ENCODE data around the gene RPS16. TPM values are rescaled to one million over a fixed set of nuclear protein-coding genes. Genes with fewer than 3 reads are reported as not detected.

Gene RPS16
- total and polyA plus RNA-seq, 7 experiments from 2014 or later = 2,281 to 4,335 (median 3,122) TPM

DNA sequence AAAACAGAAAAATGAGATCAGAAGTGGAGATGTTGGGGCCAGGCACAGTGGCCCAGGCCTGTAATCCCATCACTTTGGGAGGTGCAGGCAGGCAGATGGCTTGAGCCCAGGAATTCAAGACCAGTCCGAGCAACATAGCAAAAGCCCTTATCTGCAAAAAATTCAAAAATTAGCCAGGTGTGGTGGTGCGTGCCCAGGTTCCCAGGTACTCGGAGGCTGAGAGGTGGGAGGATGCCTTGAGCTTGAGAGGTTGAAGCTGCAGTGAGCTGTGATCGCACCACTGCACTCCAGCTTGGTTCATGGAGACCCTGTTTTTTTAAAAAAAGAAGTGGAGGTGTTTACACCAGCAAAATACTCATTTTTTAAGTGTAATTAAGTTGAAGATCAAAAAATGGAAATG is 35.7 kb downstream of the RPS16 start:
- no peak overlapping the region for H3K4me3 ChIP-seq (ENCODE audit: low read length)
- H3K4me3 Mint-ChIP-seq = peak overlapping the region in 7 of 10 donors; percentile 2 to 65 (median 26)
- CTCF ChIA-PET = interaction anchor here (0.6 to 7.4 kb wide), 4 partner anchors 9 to 329 kb away, joined by 3 to 121 read pairs (median 6); partner anchors contain the start of genes MED29, PAF1 and PLEKHG2
- H3K9me3 Mint-ChIP-seq = no peaks in the 10 kb centered on the region
- peak overlapping the region; percentile 100 for H3K27ac ChIP-seq (ENCODE audit: low read depth, low read length)
- H3K4me1 ChIP-seq (ENCODE audit: control insufficient read depth in 2 of 2, insufficient read depth in 2 of 2, low read length in 2 of 2) = peaks cover 45 to 56% of the 10 kb centered on the region in 2 donors
- H3K36me3 Mint-ChIP-seq = peaks cover 0 to 15% (median 7%) of the 10 kb centered on the region in 5 donors
- peak overlapping the region; percentile 39 to 99 (median 95) for H3K27ac Mint-ChIP-seq
- DNase-seq (no peak), ATAC-seq (no peak)
- no peaks in the 10 kb centered on the region for H3K27me3 ChIP-seq (ENCODE audit: control insufficient read depth in 2 of 2, insufficient read depth in 2 of 2, low read length in 2 of 2)
- intact Hi-C loops (cut with micrococcal nuclease) = no loop called here
- no peaks in the 10 kb centered on the region for H3K9me3 ChIP-seq (ENCODE audit: control insufficient read depth in 2 of 3, low read length in 3 of 3)
- H3K36me3 ChIP-seq (ENCODE audit: control insufficient read depth in 2 of 3, insufficient read depth in 3 of 3, low read length in 3 of 3) = peaks cover 2 to 16% (median 11%) of the 10 kb centered on the region in 3 experiments
- peaks cover 28 to 73% (median 57%) of the 10 kb centered on the region in 7 donors for H3K4me1 Mint-ChIP-seq
- POLR2A ChIA-PET = interaction anchor here (0.6 to 10.1 kb wide), 6 partner anchors 8 to 151 kb away, joined by 3 to 250 read pairs (median 71); partner anchors contain the start of genes MED29, PAF1, PLEKHG2 and RPS16
- peaks cover 0 to 3% (median 0%) of the 10 kb centered on the region in 5 donors for H3K27me3 Mint-ChIP-seq

DNA sequence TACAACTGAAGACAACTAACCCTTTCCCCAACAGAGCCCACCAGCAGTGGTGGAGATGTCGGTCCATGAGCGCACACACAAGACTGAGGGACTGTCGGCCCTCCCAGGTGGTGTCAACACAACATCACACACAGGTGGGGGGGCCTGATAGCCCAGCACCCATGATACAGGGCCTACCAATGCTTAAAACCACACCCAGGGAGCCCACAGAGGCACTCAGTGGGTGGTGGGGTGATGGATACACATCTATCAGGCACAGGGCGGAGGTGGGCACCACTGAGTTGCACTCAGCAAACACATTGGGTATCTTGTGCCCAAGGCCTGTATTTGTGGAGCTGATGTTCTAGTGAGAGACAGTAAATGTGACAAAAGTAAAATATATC is 36.1 kb downstream of the RPS16 start:
- DNase-seq (no peak), ATAC-seq (no peak)
- ChIA-PET CTCF (interaction anchor here (0.6 to 7.4 kb wide), 4 partner anchors 8 to 329 kb away, joined by 3 to 121 read pairs (median 28); partner anchors contain the start of genes PLEKHG2 and ZFP36), POLR2A (interaction anchor here (4.8 to 10.1 kb wide), 5 partner anchors 8 to 35 kb away, joined by 20 to 250 read pairs (median 92); partner anchors contain the start of genes MED29, PAF1, PLEKHG2 and RPS16)
- peaks cover 0 to 3% (median 0%) of the 10 kb centered on the region in 5 donors for H3K27me3 Mint-ChIP-seq
- H3K36me3 ChIP-seq (ENCODE audit: control insufficient read depth in 2 of 3, insufficient read depth in 3 of 3, low read length in 3 of 3) = peaks cover 5 to 20% (median 13%) of the 10 kb centered on the region in 3 experiments
- peak overlapping the region; percentile 39 to 99 (median 95) for H3K27ac Mint-ChIP-seq
- H3K4me1 ChIP-seq (ENCODE audit: control insufficient read depth in 2 of 2, insufficient read depth in 2 of 2, low read length in 2 of 2) = peaks cover 44 to 52% of the 10 kb centered on the region in 2 donors
- peak overlapping the region; percentile 6 to 65 (median 32) for H3K4me3 Mint-ChIP-seq
- H3K36me3 Mint-ChIP-seq = peaks cover 0 to 15% (median 8%) of the 10 kb centered on the region in 5 donors
- peaks cover 27 to 70% (median 55%) of the 10 kb centered on the region in 7 donors for H3K4me1 Mint-ChIP-seq
- H3K9me3 ChIP-seq (ENCODE audit: control insufficient read depth in 2 of 3, low read length in 3 of 3) = no peaks in the 10 kb centered on the region
- no peaks in the 10 kb centered on the region for H3K27me3 ChIP-seq (ENCODE audit: control insufficient read depth in 2 of 2, insufficient read depth in 2 of 2, low read length in 2 of 2)
- H3K9me3 Mint-ChIP-seq = no peaks in the 10 kb centered on the region
- H3K4me3 ChIP-seq (ENCODE audit: low read length) = no peak overlapping the region
- intact Hi-C loops (cut with micrococcal nuclease) = no loop called here
- peak overlapping the region; percentile 100 for H3K27ac ChIP-seq (ENCODE audit: low read depth, low read length)

DNA sequence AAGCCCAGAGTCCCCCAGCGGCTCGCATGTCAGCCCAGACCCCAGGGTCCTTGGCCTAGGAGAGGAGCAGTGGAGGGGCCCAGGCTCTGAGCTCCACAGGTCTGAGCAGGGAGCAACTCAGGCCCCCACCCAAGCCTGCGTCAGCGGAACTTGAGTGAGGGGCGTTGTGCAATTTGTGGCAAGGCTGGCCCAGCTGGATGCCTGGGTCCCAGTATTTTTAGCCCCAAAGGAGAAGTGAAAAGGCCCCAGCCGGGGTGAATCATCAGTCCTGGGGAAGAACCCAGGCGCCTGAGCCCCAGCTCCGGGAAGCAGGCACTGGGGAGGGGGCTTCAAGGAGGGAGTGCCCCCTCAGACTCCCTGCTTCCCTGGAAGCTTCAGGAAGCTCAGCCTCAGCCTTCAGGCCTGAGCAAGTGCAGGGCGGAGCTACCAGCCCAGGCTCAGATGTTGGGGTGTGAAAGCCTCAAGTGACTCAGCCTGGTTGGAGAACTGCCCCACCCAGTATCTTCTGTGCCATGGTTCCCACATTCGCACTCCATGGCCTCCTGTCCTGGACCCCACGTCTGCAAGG is 37.4 kb downstream of the RPS16 start:
- peak in 1 of 9 donors; percentile 62 for DNase-seq
- peak; percentile 26 for ATAC-seq
- no peaks in the 10 kb centered on the region for H3K27me3 ChIP-seq (ENCODE audit: control insufficient read depth in 2 of 2, insufficient read depth in 2 of 2, low read length in 2 of 2)
- ChIA-PET CTCF (interaction anchor here (0.7 to 7.4 kb wide), 9 partner anchors 9 to 274 kb away, joined by 3 to 121 read pairs (median 5); partner anchors contain the start of genes PLEKHG2, RPS16 and ZFP36), POLR2A (interaction anchor here (0.7 to 10.1 kb wide), 9 partner anchors 10 to 1889 kb away, joined by 3 to 250 read pairs (median 13); partner anchors contain the start of genes EID2B, GMFG, PLEKHG2 and RPS16)
- intact Hi-C loops (cut with micrococcal nuclease) = no loop called here
- H3K27ac ChIP-seq (ENCODE audit: low read depth, low read length) = peak overlapping the region; percentile 63
- peak overlapping the region; percentile 87 to 99 (median 96) for H3K27ac Mint-ChIP-seq
- peaks cover 16 to 28% (median 20%) of the 10 kb centered on the region in 3 experiments for H3K36me3 ChIP-seq (ENCODE audit: control insufficient read depth in 2 of 3, insufficient read depth in 3 of 3, low read length in 3 of 3)
- no peaks in the 10 kb centered on the region for H3K27me3 Mint-ChIP-seq
- peak overlapping the region; percentile 57 for H3K4me3 ChIP-seq (ENCODE audit: low read length)
- peak overlapping the region in 9 of 10 donors; percentile 48 to 80 (median 74) for H3K4me3 Mint-ChIP-seq
- peaks cover 39 to 44% of the 10 kb centered on the region in 2 donors for H3K4me1 ChIP-seq (ENCODE audit: control insufficient read depth in 2 of 2, insufficient read depth in 2 of 2, low read length in 2 of 2)
- no peaks in the 10 kb centered on the region for H3K9me3 ChIP-seq (ENCODE audit: control insufficient read depth in 2 of 3, low read length in 3 of 3)
- H3K9me3 Mint-ChIP-seq = no peaks in the 10 kb centered on the region
- H3K36me3 Mint-ChIP-seq = peaks cover 0 to 19% (median 10%) of the 10 kb centered on the region in 5 donors
- peaks cover 27 to 64% (median 56%) of the 10 kb centered on the region in 7 donors for H3K4me1 Mint-ChIP-seq

- ChIA-PET CTCF (interaction anchor here (0.5 to 7.4 kb wide), 12 partner anchors 8 to 275 kb away, joined by 3 to 121 read pairs (median 4); partner anchors contain the start of genes PLEKHG2, RPS16 and ZFP36), POLR2A (interaction anchor here (0.7 to 10.1 kb wide), 12 partner anchors 10 to 1890 kb away, joined by 3 to 250 read pairs (median 5); partner anchors contain the start of genes EID2B, GMFG, PLEKHG2 and RPS16)
- peak overlapping the region; percentile 63 for H3K27ac ChIP-seq (ENCODE audit: low read depth, low read length)
- no peaks in the 10 kb centered on the region for H3K27me3 Mint-ChIP-seq
- intact Hi-C loops (cut with micrococcal nuclease) = loop anchor here (1.0 kb wide), 5 partner anchors 10 to 275 kb away; partner anchors contain the start of gene PLEKHG2 (in 2 of the 2)
- H3K9me3 Mint-ChIP-seq = no peaks in the 10 kb centered on the region
- H3K4me1 ChIP-seq (ENCODE audit: control insufficient read depth in 2 of 2, insufficient read depth in 2 of 2, low read length in 2 of 2) = peaks cover 39 to 42% of the 10 kb centered on the region in 2 donors
- DNase-seq (peak; percentile 88 to 97 (median 93)), ATAC-seq (peak; percentile 71)
- peaks cover 0 to 21% (median 11%) of the 10 kb centered on the region in 5 donors for H3K36me3 Mint-ChIP-seq
- no peaks in the 10 kb centered on the region for H3K9me3 ChIP-seq (ENCODE audit: control insufficient read depth in 2 of 3, low read length in 3 of 3)
- no peaks in the 10 kb centered on the region for H3K27me3 ChIP-seq (ENCODE audit: control insufficient read depth in 2 of 2, insufficient read depth in 2 of 2, low read length in 2 of 2)
- H3K4me1 Mint-ChIP-seq = peaks cover 27 to 68% (median 56%) of the 10 kb centered on the region in 7 donors
- peak overlapping the region in 9 of 10 donors; percentile 48 to 80 (median 74) for H3K4me3 Mint-ChIP-seq
- H3K4me3 ChIP-seq (ENCODE audit: low read length) = peak overlapping the region; percentile 57
- peak overlapping the region; percentile 84 to 96 (median 93) for H3K27ac Mint-ChIP-seq
- peaks cover 17 to 30% (median 21%) of the 10 kb centered on the region in 3 experiments for H3K36me3 ChIP-seq (ENCODE audit: control insufficient read depth in 2 of 3, insufficient read depth in 3 of 3, low read length in 3 of 3)
Observed at GRCh38 chr19:39397360-39398296, 38.1 kb downstream of the RPS16 start.

- H3K36me3 Mint-ChIP-seq = peaks cover 10 to 42% (median 30%) of the 10 kb centered on the region in 5 donors
- ATAC-seq (peak; percentile 95), DNase-seq (peak; percentile 76 to 99 (median 99))
- no peaks in the 10 kb centered on the region for H3K9me3 Mint-ChIP-seq
- peak within 1 kb of the TSS; percentile 95 to 100 (median 99) for H3K27ac Mint-ChIP-seq
- H3K27me3 Mint-ChIP-seq = no peaks in the 10 kb centered on the region
- POLR2A ChIA-PET = interaction anchor here (0.6 to 4.3 kb wide), 15 partner anchors 11 to 259 kb away, joined by 3 to 54 read pairs (median 6); partner anchors contain the start of genes GMFG, PLEKHG2, RPS16 and SAMD4B
- H3K27ac ChIP-seq (ENCODE audit: low read depth, low read length) = peak within 1 kb of the TSS; percentile 95
- peaks cover 21 to 54% (median 38%) of the 10 kb centered on the region in 7 donors for H3K4me1 Mint-ChIP-seq
- H3K4me3 Mint-ChIP-seq = peak within 1 kb of the TSS; percentile 89 to 99 (median 96)
- peak within 1 kb of the TSS; percentile 84 for H3K4me3 ChIP-seq (ENCODE audit: low read length)
- no peaks in the 10 kb centered on the region for H3K9me3 ChIP-seq (ENCODE audit: control insufficient read depth in 2 of 3, low read length in 3 of 3)
- peaks cover 16% of the 10 kb centered on the region in 2 donors for H3K4me1 ChIP-seq (ENCODE audit: control insufficient read depth in 2 of 2, insufficient read depth in 2 of 2, low read length in 2 of 2)
- no peaks in the 10 kb centered on the region for H3K27me3 ChIP-seq (ENCODE audit: control insufficient read depth in 2 of 2, insufficient read depth in 2 of 2, low read length in 2 of 2)
- CTCF ChIA-PET = interaction anchor here (0.9 to 2.0 kb wide), 5 partner anchors 10 to 281 kb away, joined by 3 to 16 read pairs (median 3); partner anchors contain the start of gene PLEKHG2
- H3K36me3 ChIP-seq (ENCODE audit: control insufficient read depth in 2 of 3, insufficient read depth in 3 of 3, low read length in 3 of 3) = peaks cover 26 to 58% (median 30%) of the 10 kb centered on the region in 3 experiments
- intact Hi-C loops (cut with micrococcal nuclease) = loop anchor here (1.0 to 5.0 kb wide), 16 partner anchors 11 to 1017 kb away; partner anchors contain the start of genes EID2B (in 2 of the 2), PLEKHG2 (in 2 of the 2), SAMD4B (in 2 of the 2) and SUPT5H (in 2 of the 2)
Observed at GRCh38 chr19:39390751-39391437, 44.9 kb downstream of the RPS16 start, which contains the start of the genes MED29 and PAF1. Gene MED29, plus strand, starts transcription at chr19:39391378. Its CDS starts 45 bp downstream, at chr19:39391423. Gene PAF1, minus strand, starts transcription at chr19:39391106. Its CDS starts 242 bp downstream, at chr19:39390864.
